Effector memory CD4-positive, alpha-beta T cell (primary cell): ENCODE data around the gene METTL8.

Source experiments
- DNase-seq, 3 donors: peaks; one replicate each; pipeline ENCODE4 v3.0.0-alpha.2; 2020
- H3K27ac ChIP-seq: 2 replicates; pipeline ENCODE4 v1.7.0; 2013; ENCODE audit warnings: mild to moderate bottlenecking, low read length, moderate library complexity; ENCODE audit not compliant: insufficient read depth, poor library complexity, severe bottlenecking
- H3K27me3 ChIP-seq: replicated peaks from 2 replicates; pipeline ENCODE4 v1.7.0; 2013; ENCODE audit warnings: mild to moderate bottlenecking, low read length; ENCODE audit not compliant: insufficient read depth, control insufficient read depth, poor library complexity, severe bottlenecking
- H3K36me3 ChIP-seq: 2 replicates; pipeline ENCODE4 v1.7.0; 2013; ENCODE audit warnings: mild to moderate bottlenecking, low read length, moderate library complexity; ENCODE audit not compliant: control insufficient read depth, insufficient read depth
- H3K4me1 ChIP-seq: 2 replicates; pipeline ENCODE4 v1.7.0; 2013; ENCODE audit warnings: low read length, mild to moderate bottlenecking; ENCODE audit not compliant: control insufficient read depth, insufficient read depth, poor library complexity, severe bottlenecking
- H3K4me3 ChIP-seq: 2 replicates; pipeline ENCODE4 v1.7.0; 2013; ENCODE audit warnings: low read length, low read depth, mild to moderate bottlenecking; ENCODE audit not compliant: insufficient read depth, poor library complexity, severe bottlenecking
- H3K9me3 ChIP-seq: 2 replicates; pipeline ENCODE4 v1.7.0; 2013; ENCODE audit warnings: mild to moderate bottlenecking, low read length, moderate library complexity; ENCODE audit not compliant: control insufficient read depth

The METTL8 gene

GRCh38 chr2:171330155-171330956 is 103.4 kb downstream of the METTL8 start:
- H3K27me3 ChIP-seq, result no peaks in the 10 kb centered on the region
- H3K36me3 ChIP-seq, result no peaks in the 10 kb centered on the region
- H3K4me1 ChIP-seq, result peaks cover 4% of the 10 kb centered on the region
- no peak overlapping the region for H3K4me3 ChIP-seq
- no peak overlapping the region for H3K27ac ChIP-seq
- H3K9me3 ChIP-seq, result no peaks in the 10 kb centered on the region
- no peak for DNase-seq

DNA sequence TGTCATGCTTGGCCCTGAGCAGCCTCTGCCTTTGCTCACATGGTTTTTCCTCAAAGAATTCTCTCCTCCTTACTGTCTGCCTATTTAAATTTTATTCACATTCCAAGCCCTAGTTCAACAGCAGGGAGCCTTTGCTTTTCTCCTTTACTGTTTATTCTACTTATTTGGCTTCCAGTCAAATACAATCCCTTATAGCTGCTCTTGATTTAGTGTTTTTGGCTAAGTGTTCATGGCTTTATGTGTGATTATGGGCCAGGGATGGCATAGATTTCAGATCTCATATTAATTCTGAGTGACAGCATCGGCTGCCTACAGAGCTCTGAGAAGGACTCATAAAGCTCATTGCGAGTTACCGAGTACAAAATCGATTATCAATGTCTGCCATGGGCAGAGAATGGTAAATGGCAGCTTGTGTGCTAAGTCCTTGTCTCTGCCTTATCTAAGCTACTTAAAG is 106.7 kb downstream of the METTL8 start:
- H3K36me3 ChIP-seq, result no peaks in the 10 kb centered on the region
- no peaks in the 10 kb centered on the region for H3K27me3 ChIP-seq
- H3K9me3 ChIP-seq, result no peaks in the 10 kb centered on the region
- peaks cover 4% of the 10 kb centered on the region for H3K4me1 ChIP-seq
- H3K4me3 ChIP-seq, result no peak overlapping the region
- no peak for DNase-seq
- no peak overlapping the region for H3K27ac ChIP-seq

DNA sequence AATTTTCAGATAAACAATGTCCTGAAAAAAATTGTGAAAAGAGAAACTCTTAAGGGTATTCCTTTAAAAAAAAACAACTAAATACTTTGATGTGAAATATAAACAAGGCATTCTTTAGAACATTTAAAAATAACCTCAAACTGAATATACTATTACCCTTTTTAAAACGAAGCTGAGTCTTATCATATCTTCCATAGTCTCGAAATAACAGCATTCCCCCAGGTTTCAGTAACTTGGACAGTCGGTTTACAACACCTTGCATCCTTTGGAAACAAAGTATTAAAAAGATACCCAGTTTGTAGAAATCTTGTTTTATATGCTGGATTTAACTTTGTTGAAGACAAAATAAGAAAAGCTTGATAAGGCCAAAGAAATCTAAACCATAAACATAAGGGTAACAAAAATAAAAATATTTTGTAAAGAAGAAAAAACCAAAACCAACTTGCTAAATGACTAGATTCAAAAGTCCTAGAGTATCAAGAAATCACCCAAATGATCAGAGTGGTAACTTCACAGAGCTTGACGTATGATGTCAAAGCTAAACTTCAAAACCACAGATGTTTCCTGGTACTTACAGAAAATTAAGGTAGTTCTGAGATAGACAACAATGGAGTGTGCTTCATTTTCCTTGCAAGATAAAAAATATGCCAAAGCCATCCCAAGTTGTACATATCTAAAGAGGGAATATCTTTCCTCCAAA is 107.8 kb downstream of the METTL8 start:
- Histone ChIP-seq H3K27me3 (no peaks in the 10 kb centered on the region), H3K9me3 (no peaks in the 10 kb centered on the region), H3K27ac (peak overlapping the region; percentile 11), H3K36me3 (no peaks in the 10 kb centered on the region), H3K4me3 (no peak overlapping the region), H3K4me1 (peaks cover 4% of the 10 kb centered on the region)
- no peak for DNase-seq

- H3K27me3 ChIP-seq, result no peaks in the 10 kb centered on the region
- H3K9me3 ChIP-seq, result no peaks in the 10 kb centered on the region
- H3K36me3 ChIP-seq, result no peaks in the 10 kb centered on the region
- H3K27ac ChIP-seq, result no peak overlapping the region
- no peak overlapping the region for H3K4me3 ChIP-seq
- DNase-seq, result no peak
- H3K4me1 ChIP-seq, result peaks cover 4% of the 10 kb centered on the region
Measured at GRCh38 chr2:171323971-171324528, 109.7 kb downstream of the METTL8 start.

DNA sequence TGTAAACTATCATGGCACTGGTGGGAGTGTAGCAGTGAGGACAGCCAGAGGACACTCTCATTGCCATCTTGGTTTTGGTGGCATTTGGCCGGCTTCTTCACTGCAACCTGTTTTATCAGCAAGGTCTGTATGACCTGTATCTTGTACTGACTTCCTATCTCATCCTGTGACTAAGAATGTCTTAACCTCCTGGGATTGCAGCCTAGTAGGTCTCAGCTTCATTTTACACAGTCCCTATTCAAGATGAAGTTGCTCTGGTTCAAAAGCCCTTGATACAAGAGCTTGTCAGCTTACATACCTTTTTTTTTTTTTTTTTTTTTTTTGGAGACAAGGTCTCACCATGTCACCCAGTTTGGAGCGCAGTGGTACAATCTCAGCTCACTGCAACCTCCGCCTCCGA is 110.9 kb downstream of the METTL8 start:
- Histone ChIP-seq H3K4me3 (no peak overlapping the region), H3K4me1 (peaks cover 9% of the 10 kb centered on the region), H3K27ac (no peak overlapping the region), H3K27me3 (no peaks in the 10 kb centered on the region), H3K9me3 (no peaks in the 10 kb centered on the region), H3K36me3 (no peaks in the 10 kb centered on the region)
- no peak for DNase-seq

DNA sequence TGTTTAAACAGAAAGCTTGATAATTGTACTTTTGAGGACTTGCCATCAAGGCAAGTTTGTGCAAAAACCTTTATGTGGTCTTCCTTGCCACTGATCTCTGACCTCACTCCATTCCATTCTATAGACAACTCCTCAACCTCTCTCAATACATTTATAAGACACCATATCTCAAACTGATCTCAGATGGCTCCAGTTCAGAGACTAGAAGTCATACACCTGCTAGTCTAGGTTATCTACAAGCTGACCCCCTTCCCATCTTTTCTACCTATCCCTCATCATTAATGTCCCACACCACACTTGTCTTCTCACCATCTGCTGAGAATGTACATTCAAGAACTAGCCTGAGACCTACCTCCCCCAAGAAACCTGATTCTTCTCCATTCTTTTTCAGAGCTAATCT is 113.1 kb downstream of the METTL8 start:
- H3K27ac ChIP-seq, result no peak overlapping the region
- H3K9me3 ChIP-seq, result no peaks in the 10 kb centered on the region
- H3K4me3 ChIP-seq, result no peak overlapping the region
- no peaks in the 10 kb centered on the region for H3K27me3 ChIP-seq
- DNase-seq, result no peak
- H3K4me1 ChIP-seq, result peaks cover 5% of the 10 kb centered on the region
- H3K36me3 ChIP-seq, result no peaks in the 10 kb centered on the region

DNA sequence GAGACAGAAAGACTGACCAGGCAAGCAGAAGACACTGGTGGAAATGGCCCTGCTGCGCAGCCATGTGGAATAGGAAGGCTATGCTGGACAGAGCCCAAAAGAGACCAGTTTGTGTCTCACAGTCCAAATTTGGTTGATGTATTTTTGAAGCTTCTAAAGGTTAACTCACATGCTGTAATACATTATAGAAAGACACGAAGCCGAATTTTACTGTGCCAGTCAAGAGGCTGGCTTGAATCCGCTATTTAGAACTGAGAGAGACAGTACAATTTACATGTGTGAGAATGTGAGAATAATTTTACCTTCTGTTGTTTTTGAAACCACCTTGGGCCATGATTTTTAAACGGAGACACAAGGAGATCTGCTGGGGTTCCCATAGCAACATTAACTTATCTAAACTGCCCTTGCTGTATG is 113.6 kb downstream of the METTL8 start:
- Histone ChIP-seq H3K36me3 (no peaks in the 10 kb centered on the region), H3K27me3 (no peaks in the 10 kb centered on the region), H3K4me3 (no peak overlapping the region), H3K27ac (no peak overlapping the region), H3K9me3 (no peaks in the 10 kb centered on the region), H3K4me1 (peaks cover 5% of the 10 kb centered on the region)
- no peak for DNase-seq

DNA sequence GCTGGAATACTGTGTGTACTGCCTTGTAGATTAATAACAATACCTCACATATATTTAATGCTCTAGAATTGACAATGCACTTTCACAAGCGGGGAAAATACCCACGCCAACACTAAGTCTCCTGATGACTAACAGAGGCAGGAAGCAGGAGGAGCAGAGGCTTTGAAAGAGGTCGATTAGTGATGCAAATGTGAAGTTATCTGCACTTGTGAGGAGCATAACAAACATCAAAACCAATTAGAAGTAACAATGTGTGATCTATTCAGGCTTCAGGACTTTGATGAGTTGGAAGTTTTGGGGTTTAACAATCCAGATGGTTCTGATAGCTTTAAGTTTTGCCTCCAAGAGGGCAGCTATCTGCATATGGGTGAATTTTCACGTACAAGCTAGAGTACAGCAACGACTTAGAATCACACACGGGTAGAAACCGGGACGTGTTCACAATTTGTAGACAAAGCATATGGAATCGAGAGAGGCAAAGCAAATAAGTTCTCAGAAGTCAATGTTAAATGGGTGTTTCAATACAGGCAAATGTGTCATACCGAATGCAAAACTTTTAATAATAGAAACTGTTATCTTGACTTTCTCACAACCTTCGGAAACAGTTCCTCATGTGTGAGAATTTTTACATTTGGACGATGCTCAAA is 114.5 kb downstream of the METTL8 start:
- no peaks in the 10 kb centered on the region for H3K9me3 ChIP-seq
- DNase-seq, result peak in 2 of 3 donors; percentile 15 to 36
- H3K27me3 ChIP-seq, result no peaks in the 10 kb centered on the region
- H3K36me3 ChIP-seq, result no peaks in the 10 kb centered on the region
- H3K4me3 ChIP-seq, result peak overlapping the region; percentile 1
- peaks cover 5% of the 10 kb centered on the region for H3K4me1 ChIP-seq
- H3K27ac ChIP-seq, result no peak overlapping the region

DNA sequence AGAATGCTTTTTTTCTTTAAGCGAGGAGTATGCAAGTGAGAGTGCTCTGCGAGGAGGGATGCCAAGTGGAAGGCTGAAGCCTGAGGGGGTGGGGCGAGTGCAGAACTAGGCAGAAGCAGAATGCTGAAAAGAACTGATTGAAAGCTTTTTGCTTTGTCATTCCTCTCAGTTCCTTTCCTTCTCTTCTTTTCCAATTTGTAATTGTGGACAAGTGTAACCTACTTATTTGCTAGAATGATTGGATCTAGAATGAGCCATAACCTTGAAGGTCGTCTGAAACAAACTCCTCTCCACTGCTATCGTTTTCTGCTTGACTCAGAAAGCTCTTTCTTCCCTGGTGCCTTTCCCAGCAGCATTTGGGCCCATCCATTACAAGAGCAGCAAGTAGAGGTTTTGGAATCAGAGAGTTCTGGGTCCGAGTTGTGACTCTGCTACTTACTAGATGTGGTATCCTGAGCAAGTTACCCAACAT is 115.3 kb downstream of the METTL8 start:
- DNase-seq, result no peak
- Histone ChIP-seq H3K4me1 (peaks cover 5% of the 10 kb centered on the region), H3K9me3 (no peaks in the 10 kb centered on the region)

More for the DNA sequence above, 115.3 kb downstream of the METTL8 start:
- H3K4me3 ChIP-seq, result no peak overlapping the region
- no peak overlapping the region for H3K27ac ChIP-seq
- H3K27me3 ChIP-seq, result no peaks in the 10 kb centered on the region
- no peaks in the 10 kb centered on the region for H3K36me3 ChIP-seq
